GM21367 (cell line): ENCODE results near the gene CHCHD3.

Experiments used
- ATAC-seq: cut with Tn5 transposase; IDR thresholded peaks from one replicate; pipeline ENCODE4 v1.9.1; 2021; ENCODE audit not compliant: unreplicated experiment

Gene CHCHD3

DNA sequence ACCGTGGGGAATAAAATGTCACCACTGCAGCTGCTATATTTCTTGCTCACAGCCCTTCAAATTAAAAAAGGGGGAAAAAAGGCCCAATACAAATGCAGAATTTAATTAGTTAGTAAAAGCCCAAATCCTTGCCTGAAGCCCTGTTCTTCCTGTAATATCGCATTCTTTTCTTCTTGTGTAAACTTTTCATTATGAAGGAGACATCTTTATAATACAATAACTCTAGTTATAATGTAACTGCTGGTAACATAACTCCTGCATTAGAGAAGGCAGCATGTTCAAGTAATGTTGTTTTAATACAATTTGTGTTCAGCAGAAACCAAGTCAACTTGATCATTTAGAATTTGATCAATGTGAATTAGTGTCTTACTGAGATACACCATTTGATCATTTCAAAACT lies 250.9 kb downstream of the CHCHD3 start:
- no peak for ATAC-seq

DNA sequence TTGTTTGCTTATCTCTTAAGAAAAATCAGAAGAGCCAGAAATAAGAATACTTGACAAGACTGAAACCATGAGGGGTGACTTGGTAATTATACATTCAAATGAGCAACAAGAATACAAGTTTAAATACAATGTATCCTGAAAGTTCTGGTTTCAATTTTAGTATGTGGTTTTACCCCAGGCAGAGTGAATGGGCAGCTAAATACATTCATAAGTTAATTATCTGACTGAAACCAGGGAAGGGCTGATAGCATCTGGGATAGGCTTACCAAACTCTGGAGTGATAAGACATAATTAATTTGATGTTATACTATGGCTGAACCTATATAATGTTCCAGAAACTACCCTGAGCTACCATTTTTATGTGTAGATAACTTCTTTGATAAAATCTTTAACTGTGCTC lies 253.4 kb downstream of the CHCHD3 start:
- ATAC-seq: no peak

DNA sequence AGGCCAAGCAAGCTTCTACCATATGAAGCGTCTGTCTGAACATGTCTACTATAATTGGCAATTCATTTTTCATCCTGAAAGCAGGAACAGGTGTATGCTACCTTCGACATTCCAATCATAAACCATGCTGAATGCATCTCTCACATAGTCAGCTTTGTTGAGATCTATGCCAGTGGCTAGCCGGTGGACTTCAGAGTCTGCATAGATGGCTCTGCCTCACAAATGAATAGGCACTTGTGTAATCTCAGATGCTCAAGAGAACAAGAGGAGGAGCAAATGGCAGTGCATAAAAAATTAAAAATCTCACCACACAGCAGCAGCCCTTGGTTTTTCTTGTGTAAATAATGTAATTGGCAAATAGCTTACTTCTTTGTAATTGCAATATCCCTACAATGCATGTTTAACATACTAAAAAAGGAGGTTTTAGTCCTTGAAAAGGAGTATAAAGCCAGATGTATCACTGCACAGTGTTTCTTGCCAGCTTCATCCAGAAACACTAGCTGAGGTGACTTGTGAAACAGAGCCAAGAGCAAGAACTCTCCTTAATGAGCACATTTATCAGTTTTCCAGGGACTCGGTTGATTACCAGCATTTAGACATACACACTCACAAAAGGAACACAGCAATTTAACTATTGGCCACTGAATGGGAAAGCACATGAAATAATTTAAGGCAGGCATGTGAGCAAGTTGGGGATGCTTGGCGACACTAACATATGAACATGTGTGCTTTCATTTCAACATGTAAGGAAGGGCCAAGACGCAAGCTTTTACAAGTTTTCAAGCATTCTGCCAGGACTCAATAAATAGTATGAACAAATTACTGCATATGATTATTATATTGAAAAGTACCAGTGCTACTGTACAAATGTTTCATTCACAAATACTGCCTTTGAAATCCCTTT lies 255.7 kb downstream of the CHCHD3 start:
- ATAC-seq: no peak

DNA sequence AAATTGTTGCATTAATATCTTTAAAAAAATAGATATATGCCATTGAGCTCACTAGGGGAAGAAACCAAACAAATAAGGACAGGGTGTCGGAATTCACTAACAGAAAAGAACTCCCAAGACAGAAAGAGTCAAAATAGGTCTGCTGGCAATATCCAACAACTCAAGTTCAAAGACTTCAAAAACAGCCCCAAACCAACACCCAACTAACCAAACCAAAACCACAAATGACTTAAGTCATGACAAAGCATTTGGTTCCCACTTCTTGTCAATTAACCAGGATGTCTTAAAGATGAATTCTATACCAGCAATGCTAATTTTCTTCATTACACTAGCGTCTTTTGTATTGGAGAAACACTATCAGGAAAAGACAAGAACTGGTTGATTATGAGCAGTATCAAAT lies 256.7 kb downstream of the CHCHD3 start:
- ATAC-seq: no peak

DNA sequence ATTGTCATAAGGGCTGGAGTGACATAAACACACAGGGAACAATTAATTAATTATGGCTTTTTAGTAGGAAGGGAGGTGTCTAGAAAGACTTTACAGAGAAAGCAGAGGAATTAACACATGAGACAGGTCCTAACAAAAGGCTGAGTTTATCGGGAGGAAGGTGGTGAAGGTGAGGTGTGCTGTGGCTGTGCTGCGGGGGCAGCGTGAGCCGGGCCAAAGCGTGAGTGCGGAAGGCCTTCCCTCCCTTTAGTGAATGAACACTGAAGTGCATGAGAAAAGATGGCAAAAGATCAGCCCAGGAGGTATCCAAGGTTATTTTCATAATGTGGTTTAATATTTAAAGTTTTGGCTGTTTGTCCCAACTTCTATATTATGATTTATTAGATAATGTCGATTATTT lies 262.2 kb downstream of the CHCHD3 start:
- no peak for ATAC-seq

DNA sequence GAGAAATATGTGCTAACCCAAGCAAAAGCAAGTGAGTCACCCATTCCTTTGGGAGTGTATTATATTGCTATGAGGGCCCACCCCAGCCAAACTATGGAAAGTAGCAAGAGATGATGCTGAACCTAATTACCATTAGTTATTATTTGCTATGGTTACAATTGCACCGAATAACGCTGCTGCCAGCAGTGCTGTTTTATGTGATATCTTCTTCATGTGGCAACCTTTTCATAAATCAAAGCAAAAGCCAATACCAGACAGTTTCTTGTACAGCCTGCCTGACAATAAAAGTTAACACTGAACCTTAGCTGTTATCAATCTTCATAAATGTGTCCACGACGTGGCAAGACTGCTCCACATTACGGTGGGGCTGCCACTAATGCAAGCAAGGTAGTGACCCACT lies 263.9 kb downstream of the CHCHD3 start:
- no peak for ATAC-seq

DNA sequence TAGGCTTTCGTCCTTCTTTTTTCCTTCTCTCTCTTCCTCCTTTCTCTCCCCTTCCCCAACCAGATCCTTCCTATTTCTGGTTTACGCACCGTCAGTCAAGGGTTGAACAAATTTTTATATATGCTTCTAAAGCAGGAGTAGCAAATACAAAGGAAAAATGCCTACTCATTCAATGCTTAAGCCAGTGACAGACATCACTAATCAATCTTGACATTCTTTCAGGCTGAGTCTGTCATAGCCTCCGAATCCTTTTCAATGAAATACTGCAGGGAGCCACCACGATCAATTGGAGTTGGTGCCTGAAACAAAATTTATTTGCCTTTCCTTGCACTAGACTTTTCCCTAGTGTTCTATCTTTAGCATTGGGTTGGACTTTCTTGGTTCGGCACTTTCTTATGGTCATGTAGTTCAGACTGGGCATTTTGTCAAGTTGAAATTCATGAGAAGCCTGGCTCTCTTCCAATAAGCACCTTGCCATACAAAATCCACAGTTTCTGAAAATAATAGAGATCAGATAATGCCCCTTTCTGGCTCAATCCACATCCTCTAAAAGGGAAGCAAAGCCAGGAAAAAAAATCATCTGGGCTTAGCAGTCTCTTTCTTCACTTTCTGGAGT lies 266.1 kb downstream of the CHCHD3 start:
- ATAC-seq: no peak

DNA sequence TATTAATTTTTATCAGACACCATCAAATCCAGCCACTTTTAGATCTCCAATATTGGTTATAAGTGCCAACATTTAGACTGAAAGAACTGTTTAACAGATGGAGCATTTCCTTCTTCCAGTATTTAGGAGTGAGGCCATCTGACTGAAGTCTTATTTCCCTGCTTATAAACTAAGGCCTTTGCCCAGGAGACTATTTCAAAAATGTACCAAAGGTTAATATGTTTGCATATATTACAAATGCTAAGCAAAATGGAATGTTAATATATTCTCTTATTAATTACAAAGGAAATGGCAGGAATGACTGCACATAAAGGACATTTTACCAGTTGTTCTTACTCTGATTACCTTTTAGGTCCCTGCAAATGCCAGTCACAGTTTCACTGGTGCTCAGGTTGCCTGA lies 266.8 kb downstream of the CHCHD3 start:
- no peak for ATAC-seq

DNA sequence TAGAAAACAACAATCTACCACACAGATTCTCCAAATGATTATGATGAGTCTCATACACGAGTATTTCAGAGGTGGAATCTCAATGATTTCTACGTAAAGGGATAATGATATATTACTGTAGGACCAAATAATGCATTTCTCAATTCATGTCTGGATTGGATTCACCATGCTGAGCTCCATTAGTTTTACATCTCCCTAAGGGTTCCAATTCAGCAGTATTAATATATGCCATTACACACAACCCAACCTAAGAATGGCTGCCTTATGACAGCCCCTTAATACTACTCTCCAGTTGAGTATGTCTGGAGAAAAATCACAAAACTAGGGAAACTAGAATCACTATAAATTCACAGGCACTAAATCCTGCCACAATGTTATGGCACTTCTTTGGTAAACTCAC lies 271.3 kb downstream of the CHCHD3 start:
- ATAC-seq: no peak

DNA sequence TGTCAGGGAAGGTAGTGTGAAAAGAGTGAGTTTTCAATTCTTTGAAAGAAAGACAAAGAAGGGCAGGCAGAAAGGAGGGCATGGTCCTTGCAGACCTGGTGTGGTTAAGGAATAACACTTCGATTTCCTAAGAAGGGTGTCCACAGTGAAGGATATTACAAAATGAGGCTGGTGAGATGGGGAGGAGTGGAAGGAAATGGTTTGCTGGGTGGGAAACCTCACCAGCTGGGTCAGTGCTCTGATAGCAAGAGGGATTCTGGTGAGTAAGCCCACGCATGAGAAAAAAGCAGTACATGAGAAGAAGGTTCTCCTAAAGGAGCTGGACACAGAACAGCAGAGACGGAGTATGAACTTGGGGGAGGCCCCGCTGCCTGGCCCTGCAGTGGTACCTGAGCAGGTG lies 275.1 kb downstream of the CHCHD3 start:
- ATAC-seq: no peak

DNA sequence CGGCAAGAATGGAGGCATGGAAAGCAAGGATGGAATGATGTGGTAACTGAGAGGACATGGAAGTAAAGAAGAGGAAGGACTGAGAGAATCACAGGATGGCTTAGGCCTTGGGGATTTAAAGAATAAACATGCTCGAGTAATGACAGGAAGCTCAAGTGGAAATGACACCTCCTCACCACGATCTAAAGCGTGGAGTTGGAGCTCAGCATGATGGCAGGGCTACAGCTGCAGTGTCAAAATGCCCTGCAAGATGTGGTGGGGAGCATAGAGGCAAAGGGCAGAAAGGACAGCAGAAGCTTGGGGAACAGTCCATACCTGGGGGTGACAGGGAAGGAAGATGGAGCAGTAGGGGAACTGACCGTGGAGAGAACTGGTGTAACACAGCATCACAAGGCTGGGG lies 276.1 kb downstream of the CHCHD3 start:
- no peak for ATAC-seq

DNA sequence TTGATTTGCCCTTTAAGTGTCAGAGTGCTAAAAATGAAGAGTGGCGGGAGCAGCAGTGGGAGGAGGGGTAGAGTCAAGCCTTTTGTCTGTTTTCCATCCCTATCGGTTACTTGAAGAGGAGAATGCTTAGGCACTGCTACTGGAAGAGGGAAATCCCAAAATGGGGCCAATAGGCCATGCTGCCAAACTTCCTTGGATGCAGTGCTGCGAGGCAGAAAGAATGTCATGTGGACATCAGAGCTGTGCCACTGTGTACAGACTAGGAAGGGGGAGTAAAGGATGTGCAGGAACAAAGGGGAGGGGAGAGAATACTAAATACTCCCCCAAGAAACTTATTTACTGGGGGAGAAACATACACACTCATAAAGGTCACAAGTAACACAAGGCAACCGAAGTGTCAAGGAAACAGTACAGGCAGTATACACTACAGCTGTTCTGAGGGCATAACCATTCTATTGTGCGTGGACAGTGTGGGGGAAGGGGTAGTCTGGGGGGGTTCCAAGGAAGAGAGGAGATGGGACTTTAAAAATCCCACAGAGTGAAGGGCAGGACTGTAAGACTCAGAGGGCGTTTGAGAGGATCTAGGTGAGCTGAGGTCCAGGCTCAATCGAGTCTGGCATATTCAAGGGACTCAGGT lies 276.9 kb downstream of the CHCHD3 start:
- no peak for ATAC-seq

DNA sequence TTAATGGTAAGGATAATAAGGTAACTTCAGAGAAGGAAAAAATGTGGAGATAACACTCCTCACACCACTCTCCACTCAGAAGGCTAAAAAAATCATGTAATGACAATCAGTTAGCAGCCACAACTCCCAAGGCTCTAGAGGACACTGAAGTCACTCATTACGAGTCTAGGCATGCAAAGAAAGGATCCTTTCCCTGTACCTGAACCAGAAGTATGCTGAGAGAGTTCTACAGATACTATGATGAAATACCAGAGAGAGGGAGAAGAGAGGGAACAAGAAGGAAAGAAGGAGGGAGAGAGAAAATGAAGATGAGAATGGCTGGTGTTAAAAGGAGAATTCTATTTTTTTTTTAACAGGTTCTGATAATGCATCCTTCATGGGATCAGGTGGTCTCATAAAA lies 281.4 kb downstream of the CHCHD3 start:
- ATAC-seq: no peak

DNA sequence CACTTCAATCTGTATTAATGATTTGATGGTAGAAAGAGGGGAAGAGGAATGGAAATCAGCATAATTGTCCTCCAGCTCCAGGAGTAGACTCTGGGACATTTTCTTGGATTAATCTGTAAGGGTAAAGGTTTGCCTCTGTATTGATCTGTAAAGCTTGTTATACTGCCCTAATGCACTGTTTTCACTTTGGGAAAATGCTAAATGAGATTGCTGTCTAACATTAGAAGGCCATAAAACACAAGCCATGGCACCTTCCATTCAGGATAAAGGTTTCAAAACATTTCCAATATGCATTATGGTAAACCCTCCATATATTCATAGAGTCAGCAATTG lies 282.8 kb downstream of the CHCHD3 start:
- ATAC-seq: no peak

DNA sequence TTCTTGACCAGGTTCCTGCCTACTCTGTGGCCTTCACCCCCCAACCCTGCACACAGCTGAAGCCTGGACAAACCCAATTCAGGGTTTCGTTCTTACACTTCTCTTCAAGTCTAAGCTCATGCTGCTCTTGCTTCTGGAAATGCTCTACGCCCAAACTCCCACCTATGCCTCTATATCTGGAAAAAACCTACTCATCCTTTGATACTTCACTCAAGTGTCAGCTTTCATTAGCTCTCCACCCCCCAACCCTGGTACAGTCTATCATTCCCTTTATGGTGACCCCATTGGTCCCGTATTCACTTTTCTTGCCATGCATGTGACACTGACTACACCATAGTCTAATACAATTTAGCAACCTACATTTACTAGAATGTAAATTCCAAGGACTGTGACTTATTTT lies 284.7 kb downstream of the CHCHD3 start:
- no peak for ATAC-seq

DNA sequence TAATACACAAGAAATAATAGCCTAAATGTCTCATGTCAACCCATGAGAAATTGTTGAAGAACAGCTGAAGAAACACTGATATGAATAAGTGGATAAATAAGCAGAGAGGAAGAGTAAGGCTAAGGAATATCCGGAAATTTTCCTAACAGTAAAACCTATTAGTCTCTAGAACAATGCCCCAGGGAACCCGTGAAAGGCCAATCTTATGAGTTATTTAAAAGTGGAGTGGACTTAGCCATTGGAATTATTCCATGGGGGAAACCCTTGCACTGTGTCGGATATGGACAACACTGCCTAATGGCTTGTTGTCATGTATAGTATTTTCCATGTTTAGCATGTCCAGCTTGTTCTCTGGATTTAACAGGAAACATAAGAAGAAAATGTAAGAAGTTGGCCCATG lies 288.4 kb downstream of the CHCHD3 start:
- no peak for ATAC-seq

DNA sequence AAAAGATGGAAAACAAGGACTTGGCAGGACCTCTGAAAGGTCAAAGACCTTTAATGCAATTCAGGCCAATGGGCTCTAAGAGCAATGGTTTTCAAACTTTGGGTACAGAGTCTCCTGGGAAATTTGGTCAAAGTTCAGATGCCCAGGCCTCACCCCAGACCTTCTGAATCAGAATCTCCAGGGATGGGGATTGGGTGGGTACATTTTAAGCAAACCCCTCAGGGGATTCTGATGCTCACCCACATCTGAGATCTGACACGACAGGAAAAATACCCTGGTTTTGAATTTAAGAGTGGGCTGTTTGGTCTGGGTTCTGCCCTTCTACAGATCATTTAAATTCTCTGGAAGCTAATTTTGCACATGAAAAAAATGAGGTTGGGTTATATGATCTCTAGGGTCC lies 290.9 kb downstream of the CHCHD3 start:
- ATAC-seq: no peak

DNA sequence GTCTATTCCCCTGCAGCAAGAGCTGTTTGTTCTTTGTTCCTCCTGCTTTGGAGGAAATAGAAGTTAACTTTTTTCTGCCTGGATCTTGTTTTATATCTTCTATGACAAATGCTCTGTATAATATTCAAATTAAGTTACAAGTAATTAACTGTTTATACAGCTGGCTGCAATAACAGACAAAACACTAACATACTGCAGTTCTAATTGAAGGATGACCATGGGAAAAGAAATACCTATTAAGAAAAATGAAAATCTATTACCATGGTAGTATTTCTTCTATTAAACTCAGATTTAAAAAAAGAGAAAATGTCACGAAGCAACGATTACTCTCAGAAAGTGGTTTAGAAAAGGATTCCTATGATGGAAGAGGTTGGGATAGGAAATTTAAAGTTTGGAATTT lies 291.8 kb downstream of the CHCHD3 start:
- ATAC-seq: no peak

DNA sequence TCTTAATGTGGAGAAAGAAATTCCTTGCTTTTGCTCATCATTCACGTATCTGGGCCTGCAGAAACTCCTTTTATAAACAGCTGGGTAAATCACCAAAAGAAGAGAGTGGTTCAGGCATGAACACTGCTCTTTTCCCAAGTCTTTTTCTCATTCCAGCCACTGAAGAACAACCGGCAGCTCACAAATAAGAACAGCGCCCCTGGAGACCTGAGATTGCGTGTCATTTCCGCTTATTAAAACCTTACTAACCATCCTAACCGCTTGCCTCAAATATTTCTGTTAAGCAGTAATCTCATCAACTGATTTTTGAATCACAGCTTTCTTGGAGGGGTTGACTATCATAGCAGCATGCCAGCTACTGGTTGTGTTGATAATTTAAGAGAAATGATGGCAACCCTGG lies 292.6 kb downstream of the CHCHD3 start:
- no peak for ATAC-seq

DNA sequence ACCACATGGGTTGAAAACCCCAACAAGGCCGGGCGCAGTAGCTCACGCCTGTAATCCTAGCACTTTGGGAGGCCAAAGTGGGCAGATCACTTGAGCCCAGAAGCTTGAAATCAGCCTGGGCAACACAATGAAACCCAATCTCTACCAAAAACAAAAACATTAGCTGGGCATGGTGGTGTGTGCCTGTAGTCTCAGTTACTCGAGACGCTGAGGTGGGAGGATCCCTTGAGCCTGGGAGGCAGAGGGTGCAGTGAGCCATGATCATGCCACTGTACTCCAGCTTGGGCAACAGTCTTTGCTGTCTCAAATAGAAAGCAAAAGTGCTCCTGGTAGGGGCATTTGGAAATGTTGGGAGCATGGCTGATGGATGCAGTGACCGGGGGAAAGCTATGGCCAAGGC lies 296.0 kb downstream of the CHCHD3 start:
- no peak for ATAC-seq

DNA sequence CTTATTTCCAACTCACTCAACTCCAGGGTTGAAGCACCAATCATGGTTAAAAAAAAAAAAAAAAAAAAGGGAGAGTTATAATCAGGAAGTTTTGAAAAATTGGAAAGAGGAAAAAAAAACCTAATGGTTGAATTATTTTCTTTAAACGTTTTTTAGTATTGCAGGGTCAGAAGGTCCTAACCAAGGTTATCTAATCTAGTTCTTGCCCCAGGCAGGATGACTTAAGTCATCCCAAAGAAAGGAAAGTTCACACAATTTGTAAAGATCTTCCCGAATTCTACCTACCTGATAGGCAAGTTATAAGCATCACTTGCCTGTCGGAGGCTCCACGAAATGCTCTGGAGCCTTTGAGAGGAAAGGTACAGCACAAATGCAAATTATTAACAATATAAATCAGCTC lies 297.5 kb downstream of the CHCHD3 start:
- no peak for ATAC-seq

DNA sequence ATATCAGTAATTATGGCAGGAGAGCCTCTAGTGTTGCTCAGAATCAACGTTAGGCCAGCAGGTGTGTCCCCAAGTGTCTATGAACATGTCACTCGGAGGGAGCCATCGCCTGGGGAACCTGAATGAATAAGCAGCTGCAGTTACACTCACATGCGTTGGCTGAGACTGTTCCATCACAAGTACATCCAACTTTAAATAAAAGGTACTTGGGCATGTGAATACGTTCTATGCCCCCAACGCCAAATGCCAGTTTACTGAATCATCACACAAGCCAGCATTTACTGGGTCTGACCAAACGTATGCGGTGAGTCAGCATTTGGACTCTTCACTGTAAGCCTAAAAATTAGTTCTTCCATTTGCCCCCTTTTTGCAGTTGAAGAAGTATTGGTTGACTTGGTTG lies 298.1 kb downstream of the CHCHD3 start:
- ATAC-seq: no peak
